Naive thymus-derived CD8-positive, alpha-beta T cell (primary cell): ENCODE data around the gene CRYBG1. TPM values are rescaled to one million over a fixed set of nuclear protein-coding genes. Genes with fewer than 3 reads are reported as not detected.
"Not testable (repeated sequence)": the region's sequence is repeated elsewhere in the genome, so short reads cannot be mapped to it uniquely, and the experiment has no call there.

Source experiments
- ATAC-seq, 2 donors: fragments of 150-1000 bp; cut with Tn5 transposase in 1 of 2; sonication (Bioruptor Pico), chemical (Tn5 transposase) in 1 of 2; 1 replicate in 1 of 2; 2 replicates in 1 of 2; pipeline ENCODE4 v1.10.0; 2021; ENCODE audit warnings: mild to moderate bottlenecking in 2 of 2, moderate library complexity in 2 of 2
- POLR2A ChIA-PET: fragments of 350-600 bp; sonication (Branson Sonifier 250); formaldehyde crosslinking; loops from one replicate; lab custom pipeline; 2021; ENCODE audit warnings: antibody characterized with exemption; lab: Charles Lee
- DNase-seq, 10 donors: peaks; one replicate each; pipeline versions ENCODE4 v3.0.0 to v3.0.0-alpha.2; 2020 to 2022
- H3K27ac Mint-ChIP-seq, 10 donors: one replicate each; pipeline ENCODE4 v1.8.0; 2020 to 2022; ENCODE audit warnings: mild to moderate bottlenecking in 10 of 10, mixed read lengths in 10 of 10, moderate library complexity in 4 of 10, inconsistent platforms in 1 of 10
- H3K27me3 Mint-ChIP-seq, 5 donors: one replicate each; pipeline ENCODE4 v1.8.0; 2021 to 2022; ENCODE audit warnings: mixed read lengths in 5 of 5
- H3K36me3 Mint-ChIP-seq, 3 donors: one replicate each; pipeline ENCODE4 v1.8.0; 2020 to 2022; ENCODE audit warnings: mixed read lengths in 3 of 3, mild to moderate bottlenecking in 2 of 3, inconsistent platforms in 1 of 3
- H3K4me1 Mint-ChIP-seq, 4 donors: one replicate each; pipeline ENCODE4 v1.8.0; 2021 to 2022; ENCODE audit warnings: mixed read lengths in 4 of 4
- H3K4me3 Mint-ChIP-seq, 10 donors: one replicate each; pipeline ENCODE4 v1.8.0; 2020 to 2022; ENCODE audit warnings: mild to moderate bottlenecking in 10 of 10, mixed read lengths in 10 of 10, moderate library complexity in 6 of 10, inconsistent platforms in 1 of 10
- H3K9me3 Mint-ChIP-seq, 9 donors: one replicate each; pipeline ENCODE4 v1.8.0; 2020 to 2022; ENCODE audit warnings: mixed read lengths in 9 of 9, mild to moderate bottlenecking in 3 of 9, inconsistent platforms in 1 of 9, moderate library complexity in 1 of 9
- polyA plus RNA-seq, 3 donors: library from polyadenylated mRNA; unstranded; fragments of 300-500 nt; fragmentation: Illumina TruSeq; gene quantifications; one replicate each; pipeline ENCODE4 v1.2.3, GENCODE V29; 2021
- total RNA-seq, 8 experiments: library from RNA in 2 of 8; stranded (reverse) in 2 of 8; gene quantifications; one replicate each; pipeline ENCODE4 v1.2.3 and lab custom pipeline; 2021 to 2026

Gene CRYBG1
- total and polyA plus RNA-seq, 5 experiments from 2014 or later, result 10.1 to 28.2 (median 19.4) TPM

DNA sequence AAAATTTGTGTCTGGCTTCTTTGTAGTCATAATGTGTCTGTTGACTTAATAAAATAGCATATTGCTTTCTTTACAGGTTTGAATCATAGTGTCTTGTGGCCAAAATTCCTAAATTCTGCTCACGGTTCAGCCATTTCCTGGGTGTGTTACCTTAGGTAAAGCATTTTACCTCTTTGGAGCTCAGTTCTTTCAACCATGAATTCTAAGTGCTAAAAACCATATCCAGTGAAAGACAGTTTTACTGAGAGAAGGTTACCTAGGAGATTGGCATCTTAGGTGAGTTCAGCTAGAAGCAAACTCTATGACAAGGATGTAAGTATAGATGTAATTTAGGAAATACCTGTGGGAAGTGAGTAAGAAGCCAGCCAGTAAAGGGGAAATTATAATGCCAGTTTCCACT, 20.7 kb downstream of the CRYBG1 start:
- ATAC-seq, result no peak
- Mint-ChIP-seq H3K9me3 (no peaks in the 10 kb centered on the region), H3K27me3 (peaks cover 3 to 9% (median 6%) of the 10 kb centered on the region in 5 donors), H3K4me3 (no peak overlapping the region), H3K4me1 (peaks cover 0 to 6% (median 1%) of the 10 kb centered on the region in 4 donors), H3K36me3 (no peaks in the 10 kb centered on the region), H3K27ac (no peak overlapping the region)
- DNase-seq, result no peak
- POLR2A ChIA-PET, result no interaction called here

DNA sequence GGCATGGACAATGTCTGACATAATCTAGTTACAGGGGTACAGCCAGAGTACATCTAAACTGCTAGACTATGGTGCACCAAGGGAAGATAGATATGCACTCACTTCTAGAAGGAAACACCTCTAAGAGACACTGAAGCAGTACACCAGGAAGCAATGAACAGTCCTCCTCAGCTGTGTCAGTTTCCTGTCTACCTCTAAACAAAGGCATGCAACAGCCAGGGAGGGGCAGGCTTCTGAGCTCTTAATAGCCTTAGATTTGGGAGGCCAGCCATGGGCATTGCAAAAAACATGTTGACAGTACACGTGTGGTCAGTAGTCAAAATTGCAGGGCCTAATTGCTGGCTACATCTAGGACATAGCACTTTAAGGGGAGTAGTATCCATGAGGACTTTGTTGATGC, 21.4 kb downstream of the CRYBG1 start:
- ATAC-seq, result peak in 1 of 2 donors; percentile 64

GRCh38 chr6:106383573-106383972, 23.1 kb downstream of the CRYBG1 start:
- Mint-ChIP-seq H3K4me1 (peaks cover 0 to 6% (median 1%) of the 10 kb centered on the region in 4 donors), H3K27ac (no peak overlapping the region), H3K27me3 (peaks cover 0 to 2% (median 0%) of the 10 kb centered on the region in 5 donors), H3K9me3 (no peaks in the 10 kb centered on the region), H3K4me3 (no peak overlapping the region), H3K36me3 (no peaks in the 10 kb centered on the region)
- DNase-seq (no peak), ATAC-seq (no peak)
- POLR2A ChIA-PET, result no interaction called here

More for the DNA sequence above, 21.4 kb downstream of the CRYBG1 start:
- peaks cover 0 to 6% (median 1%) of the 10 kb centered on the region in 4 donors for H3K4me1 Mint-ChIP-seq
- POLR2A ChIA-PET, result no interaction called here
- DNase-seq, result no peak
- no peak overlapping the region for H3K4me3 Mint-ChIP-seq
- H3K36me3 Mint-ChIP-seq, result no peaks in the 10 kb centered on the region
- H3K27ac Mint-ChIP-seq, result peak overlapping the region in 1 of 10 donors; percentile 39
- H3K27me3 Mint-ChIP-seq, result peaks cover 2 to 9% (median 4%) of the 10 kb centered on the region in 5 donors
- H3K9me3 Mint-ChIP-seq, result no peaks in the 10 kb centered on the region

GRCh38 chr6:106385530-106385929, 25.0 kb downstream of the CRYBG1 start:
- POLR2A ChIA-PET, result no interaction called here
- no peak for DNase-seq
- Mint-ChIP-seq H3K4me1 (peaks cover 0 to 6% (median 1%) of the 10 kb centered on the region in 4 donors), H3K27ac (no peak overlapping the region), H3K9me3 (no peaks in the 10 kb centered on the region), H3K27me3 (no peaks in the 10 kb centered on the region), H3K36me3 (no peaks in the 10 kb centered on the region), H3K4me3 (no peak overlapping the region)
- ATAC-seq, result no peak

DNA sequence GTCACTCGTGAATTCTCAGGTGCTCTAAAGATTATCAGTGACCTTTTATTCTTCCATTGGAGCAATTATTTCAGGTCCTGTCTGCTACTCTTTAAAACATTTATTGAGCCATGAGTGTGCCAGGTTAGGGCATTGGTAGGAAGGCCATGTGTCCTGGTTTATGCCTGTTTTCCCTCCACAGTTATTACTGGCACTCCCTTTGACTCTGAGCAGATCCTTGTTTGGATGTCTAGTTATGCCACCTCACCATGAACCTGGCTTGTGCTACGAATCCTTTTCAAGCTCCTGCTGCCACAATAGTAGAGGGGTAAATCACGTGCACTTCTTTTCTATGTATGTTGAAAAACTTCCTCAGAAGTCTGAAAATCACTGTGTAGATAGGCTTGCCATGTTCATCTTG, 27.4 kb downstream of the CRYBG1 start:
- POLR2A ChIA-PET, result no interaction called here
- Mint-ChIP-seq H3K27ac (no peak overlapping the region), H3K9me3 (no peaks in the 10 kb centered on the region), H3K36me3 (no peaks in the 10 kb centered on the region), H3K4me3 (no peak overlapping the region), H3K27me3 (peaks cover 0 to 4% (median 2%) of the 10 kb centered on the region in 5 donors), H3K4me1 (no peaks in the 10 kb centered on the region)
- ATAC-seq (no peak), DNase-seq (no peak)

GRCh38 chr6:106390088-106390487, 29.6 kb downstream of the CRYBG1 start:
- DNase-seq, result no peak
- no peaks in the 10 kb centered on the region for H3K36me3 Mint-ChIP-seq
- H3K4me3 Mint-ChIP-seq, result no peak overlapping the region
- H3K27me3 Mint-ChIP-seq, result peaks cover 3 to 13% (median 6%) of the 10 kb centered on the region in 5 donors
- no peaks in the 10 kb centered on the region for H3K4me1 Mint-ChIP-seq
- POLR2A ChIA-PET, result no interaction called here
- ATAC-seq, result no peak
- H3K9me3 Mint-ChIP-seq, result no peaks in the 10 kb centered on the region
- H3K27ac Mint-ChIP-seq, result no peak overlapping the region

DNA sequence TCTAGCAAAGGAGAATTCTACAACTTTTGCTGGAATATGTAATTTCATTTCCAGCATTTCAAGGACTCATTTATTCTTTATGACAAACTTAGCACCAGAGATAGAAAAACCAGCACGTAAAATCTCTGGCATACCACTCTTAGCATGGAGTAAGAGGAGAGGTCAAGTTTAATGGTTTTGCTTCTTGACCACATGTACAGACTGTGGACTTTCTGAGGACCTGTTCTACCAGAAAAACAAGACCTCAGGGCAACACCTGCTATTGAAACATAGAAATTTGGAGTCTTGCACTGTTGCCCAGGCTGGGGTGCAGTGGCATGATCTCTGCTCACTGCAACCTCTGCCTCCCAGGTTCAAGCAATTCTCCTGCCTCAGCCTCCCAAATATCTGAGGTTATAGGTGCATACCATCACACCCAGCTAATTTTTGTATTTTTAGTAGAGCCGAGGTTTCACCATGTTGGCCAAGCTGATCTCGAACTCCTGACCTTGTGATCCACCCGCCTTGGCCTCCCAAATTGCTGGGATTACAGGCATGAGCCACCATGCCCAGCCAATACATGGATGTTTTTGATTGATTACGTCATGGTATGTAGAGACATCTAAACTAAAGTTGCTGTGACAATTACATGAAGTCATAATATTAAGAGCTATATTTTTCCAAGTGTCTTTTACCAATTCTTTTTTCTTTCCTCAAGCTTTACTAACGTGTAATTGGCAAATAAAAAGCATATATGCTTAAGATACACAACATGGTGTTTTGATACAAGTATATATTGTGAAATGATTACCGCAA, 36.1 kb downstream of the CRYBG1 start:
- Mint-ChIP-seq H3K9me3 (no peaks in the 10 kb centered on the region), H3K27ac (no peak overlapping the region), H3K27me3 (peaks cover 3 to 33% (median 9%) of the 10 kb centered on the region in 5 donors), H3K4me3 (no peak overlapping the region), H3K4me1 (no peaks in the 10 kb centered on the region), H3K36me3 (no peaks in the 10 kb centered on the region)
- ATAC-seq, result no peak
- POLR2A ChIA-PET, result no interaction called here
- DNase-seq, result no peak

- no peaks in the 10 kb centered on the region for H3K4me1 Mint-ChIP-seq
- H3K36me3 Mint-ChIP-seq, result no peaks in the 10 kb centered on the region
- no peak overlapping the region for H3K27ac Mint-ChIP-seq
Observed at GRCh38 chr6:106397431-106397830, 36.9 kb downstream of the CRYBG1 start.

GRCh38 chr6:106398621-106399020, 38.1 kb downstream of the CRYBG1 start:
- Mint-ChIP-seq H3K9me3 (peaks cover 0 to 1% (median 0%) of the 10 kb centered on the region in 9 donors), H3K36me3 (peaks cover 0 to 4% (median 0%) of the 10 kb centered on the region in 3 donors), H3K27ac (no peak overlapping the region), H3K4me3 (no peak overlapping the region), H3K4me1 (no peaks in the 10 kb centered on the region), H3K27me3 (peaks cover 4 to 31% (median 12%) of the 10 kb centered on the region in 5 donors)
- ATAC-seq, result no peak
- POLR2A ChIA-PET, result no interaction called here
- no peak for DNase-seq

More at GRCh38 chr6:106397431-106397830, 36.9 kb downstream of the CRYBG1 start:
- no peak overlapping the region for H3K4me3 Mint-ChIP-seq
- DNase-seq (no peak), ATAC-seq (no peak)
- H3K27me3 Mint-ChIP-seq, result peaks cover 3 to 29% (median 7%) of the 10 kb centered on the region in 5 donors
- H3K9me3 Mint-ChIP-seq, result no peaks in the 10 kb centered on the region
- POLR2A ChIA-PET, result no interaction called here

DNA sequence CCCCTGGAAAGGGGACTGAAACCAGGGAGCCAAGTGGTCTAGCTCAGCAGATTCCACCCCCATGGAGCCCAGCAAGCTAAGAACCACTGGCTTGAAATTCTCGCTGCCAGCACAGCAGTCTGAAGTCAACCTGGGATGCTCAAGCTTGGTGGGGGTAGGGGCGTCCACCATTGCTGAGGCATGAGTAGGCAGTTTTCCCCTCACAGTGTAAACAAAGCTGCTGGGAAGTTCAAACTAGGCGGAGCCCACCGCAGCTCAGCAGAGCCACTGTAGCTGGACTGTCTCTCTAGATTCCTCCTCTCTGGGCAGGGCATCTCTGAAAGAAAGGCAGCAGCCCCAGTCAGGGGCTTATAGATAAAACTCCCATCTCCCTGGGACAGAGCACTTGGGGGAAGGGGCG, 44.5 kb downstream of the CRYBG1 start:
- peaks cover 0 to 24% (median 0%) of the 10 kb centered on the region in 3 donors for H3K36me3 Mint-ChIP-seq
- H3K27me3 Mint-ChIP-seq, result peaks cover 14 to 65% (median 32%) of the 10 kb centered on the region in 5 donors
- ATAC-seq, H3K4me1 Mint-ChIP-seq, POLR2A ChIA-PET, DNase-seq, H3K27ac Mint-ChIP-seq, H3K4me3 Mint-ChIP-seq: not testable (repeated sequence)
- peaks cover 0 to 32% (median 14%) of the 10 kb centered on the region in 9 donors for H3K9me3 Mint-ChIP-seq

DNA sequence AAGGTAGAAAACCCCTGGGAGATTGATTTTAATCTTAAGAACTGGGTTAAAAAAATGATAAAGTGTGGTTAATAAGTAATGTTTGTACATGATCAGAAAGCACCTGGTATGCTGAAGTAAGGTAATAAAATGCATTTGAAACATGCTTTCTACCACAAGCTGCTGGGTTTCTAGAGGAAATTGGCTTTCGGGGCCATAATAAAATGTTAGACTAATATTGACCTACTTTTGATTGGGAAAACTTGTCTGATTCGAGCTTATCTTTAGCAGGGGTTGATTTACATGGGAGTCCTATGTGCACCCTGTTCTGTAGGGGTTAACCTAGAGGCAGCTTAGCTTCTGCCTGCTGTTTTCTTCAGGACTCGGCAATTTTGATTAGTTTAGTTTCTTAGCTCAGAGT, 50.5 kb downstream of the CRYBG1 start:
- DNase-seq (no peak), ATAC-seq (no peak)
- Mint-ChIP-seq H3K27me3 (peaks cover 2 to 32% (median 21%) of the 10 kb centered on the region in 5 donors), H3K27ac (no peak overlapping the region), H3K4me1 (peaks cover 0 to 4% (median 0%) of the 10 kb centered on the region in 4 donors), H3K36me3 (peaks cover 0 to 14% (median 0%) of the 10 kb centered on the region in 3 donors), H3K9me3 (peaks cover 0 to 19% (median 9%) of the 10 kb centered on the region in 9 donors), H3K4me3 (no peak overlapping the region)
- POLR2A ChIA-PET, result no interaction called here

GRCh38 chr6:106411643-106412200, 51.2 kb downstream of the CRYBG1 start:
- peaks cover 0 to 15% (median 9%) of the 10 kb centered on the region in 9 donors for H3K9me3 Mint-ChIP-seq
- no peak overlapping the region for H3K4me3 Mint-ChIP-seq
- POLR2A ChIA-PET, result no interaction called here
- H3K27me3 Mint-ChIP-seq, result peaks cover 2 to 25% (median 20%) of the 10 kb centered on the region in 5 donors
- peaks cover 0 to 4% (median 0%) of the 10 kb centered on the region in 4 donors for H3K4me1 Mint-ChIP-seq
- no peak for DNase-seq
- ATAC-seq, result no peak
- H3K36me3 Mint-ChIP-seq, result peaks cover 0 to 11% (median 0%) of the 10 kb centered on the region in 3 donors
- no peak overlapping the region for H3K27ac Mint-ChIP-seq

DNA sequence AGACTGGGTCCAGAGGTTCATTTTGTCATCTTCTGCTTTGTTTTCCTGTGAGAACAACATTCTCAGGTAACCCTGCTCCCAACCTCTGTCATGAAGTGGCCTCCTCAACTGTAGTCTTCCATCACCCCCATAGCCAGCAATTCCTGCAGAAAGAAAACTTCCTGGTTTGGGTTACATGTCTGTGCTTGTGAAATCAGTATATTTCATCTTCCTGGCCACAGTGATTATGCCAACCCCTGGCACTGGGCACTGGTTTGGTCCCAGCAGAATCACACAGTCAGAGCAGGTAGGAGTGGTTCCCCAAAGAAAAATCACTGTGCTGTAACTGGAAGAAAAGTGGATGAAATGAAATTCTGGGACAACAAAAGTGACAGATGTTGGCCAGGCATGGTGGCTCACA, 52.5 kb downstream of the CRYBG1 start:
- Mint-ChIP-seq H3K9me3 (peaks cover 0 to 2% (median 0%) of the 10 kb centered on the region in 9 donors), H3K27me3 (peaks cover 0 to 20% (median 17%) of the 10 kb centered on the region in 5 donors), H3K27ac (no peak overlapping the region), H3K36me3 (no peaks in the 10 kb centered on the region), H3K4me1 (peaks cover 0 to 4% (median 0%) of the 10 kb centered on the region in 4 donors), H3K4me3 (no peak overlapping the region)
- ATAC-seq, result no peak
- DNase-seq, result no peak
- POLR2A ChIA-PET, result no interaction called here
